ENCODE data around the gene COL5A1.
"Not testable (repeated sequence)": the region's sequence is repeated elsewhere in the genome, so short reads cannot be mapped to it uniquely, and the experiment has no call there.

Gene COL5A1

DNA sequence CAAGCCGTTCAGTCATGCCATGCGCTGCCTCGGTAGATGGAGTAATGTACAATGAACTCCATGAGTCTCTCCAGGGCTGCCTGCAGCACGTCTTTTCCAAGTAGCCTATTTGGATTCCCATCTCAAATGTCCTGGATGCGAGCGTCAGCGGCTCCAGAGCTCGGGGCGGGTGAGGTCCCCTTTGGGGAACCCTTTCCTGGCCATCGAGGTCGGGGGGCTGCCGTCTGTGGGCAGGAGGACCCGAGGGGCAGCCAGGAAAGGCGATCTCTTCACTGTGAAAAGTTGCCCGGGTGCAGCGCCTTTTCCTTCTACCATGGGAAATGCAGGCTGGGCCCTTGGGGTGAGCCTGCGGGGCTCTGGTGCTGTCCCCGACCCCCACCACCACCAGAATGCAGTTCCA is 202.1 kb downstream of the COL5A1 start:
- no peak for DNase-seq

DNA sequence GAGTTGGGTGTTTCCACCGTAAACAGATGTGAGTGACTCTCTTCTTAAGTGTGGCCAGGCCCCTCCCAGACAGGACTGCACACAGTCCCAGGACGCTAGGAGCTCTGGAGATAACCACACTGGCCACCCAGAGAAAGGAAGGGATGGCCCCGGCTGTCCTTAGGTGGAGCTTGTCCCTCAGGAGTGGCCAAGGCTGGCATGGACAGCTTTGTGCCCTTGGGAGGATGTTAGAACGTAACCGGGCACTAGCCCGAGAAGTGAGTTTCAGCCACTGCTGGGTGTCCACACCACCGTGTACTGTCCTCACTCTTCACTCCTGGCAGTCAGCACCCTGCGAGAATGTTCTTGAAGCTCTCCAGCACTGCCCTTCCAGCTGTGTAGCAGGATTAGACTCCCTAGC is 203.2 kb downstream of the COL5A1 start:
- DNase-seq, result no peak

DNA sequence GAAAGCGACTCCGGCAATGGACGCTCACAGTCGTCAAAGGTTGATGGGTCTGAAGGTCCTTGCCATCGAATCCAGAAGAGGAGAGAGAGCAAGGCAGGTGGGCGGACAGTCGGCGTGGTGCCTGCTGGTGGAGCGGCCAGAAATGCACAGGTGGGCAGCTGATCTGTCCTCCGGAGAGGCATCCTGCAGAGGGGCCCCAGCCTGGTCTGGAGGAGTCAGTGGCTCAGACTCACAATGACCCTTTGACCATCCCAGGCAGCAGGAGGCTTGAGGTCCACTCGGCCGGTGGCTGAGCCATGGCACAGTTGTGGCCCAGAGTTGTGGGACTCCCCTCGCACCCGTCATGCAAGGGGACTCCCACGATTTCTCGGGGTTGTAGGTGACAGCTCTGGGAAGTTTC is 204.6 kb downstream of the COL5A1 start:
- DNase-seq, result no peak

DNA sequence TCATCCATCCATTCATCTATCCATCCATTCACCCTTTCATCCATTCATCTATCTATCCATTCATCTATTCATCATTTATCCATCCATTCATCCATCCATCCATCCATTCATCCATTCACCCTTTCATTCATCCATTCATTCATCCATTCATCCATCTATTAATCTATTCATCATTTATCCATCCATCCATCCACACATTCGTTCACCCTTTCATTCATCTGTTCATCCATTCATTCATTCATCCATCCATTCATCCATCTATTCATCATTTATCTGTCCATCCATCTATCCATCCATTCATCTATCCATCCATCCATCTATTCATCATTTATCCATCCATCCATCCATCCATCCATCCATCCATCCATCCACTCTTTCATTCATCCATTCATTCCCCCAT is 205.1 kb downstream of the COL5A1 start:
- no peak for DNase-seq

DNA sequence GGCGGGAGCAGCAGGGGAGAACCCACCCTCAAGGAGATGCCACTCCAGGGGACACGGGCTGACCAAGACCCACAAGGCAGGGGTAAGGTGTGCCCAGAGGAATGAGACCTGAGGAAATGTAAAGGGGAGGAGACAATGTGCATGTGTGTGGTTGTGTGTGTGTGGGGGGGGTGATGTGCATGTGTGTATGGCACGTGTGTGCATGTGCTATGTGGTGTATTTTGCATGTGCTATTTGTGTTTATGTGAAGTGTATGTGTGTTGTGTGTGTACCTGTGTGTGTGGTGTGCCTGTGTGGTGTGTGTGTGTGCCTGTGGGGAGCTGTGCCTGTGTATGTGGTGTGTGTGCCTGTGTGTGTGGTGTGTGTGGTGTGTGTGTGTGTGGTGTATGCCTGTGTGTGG is 205.5 kb downstream of the COL5A1 start:
- DNase-seq, result no peak

DNA sequence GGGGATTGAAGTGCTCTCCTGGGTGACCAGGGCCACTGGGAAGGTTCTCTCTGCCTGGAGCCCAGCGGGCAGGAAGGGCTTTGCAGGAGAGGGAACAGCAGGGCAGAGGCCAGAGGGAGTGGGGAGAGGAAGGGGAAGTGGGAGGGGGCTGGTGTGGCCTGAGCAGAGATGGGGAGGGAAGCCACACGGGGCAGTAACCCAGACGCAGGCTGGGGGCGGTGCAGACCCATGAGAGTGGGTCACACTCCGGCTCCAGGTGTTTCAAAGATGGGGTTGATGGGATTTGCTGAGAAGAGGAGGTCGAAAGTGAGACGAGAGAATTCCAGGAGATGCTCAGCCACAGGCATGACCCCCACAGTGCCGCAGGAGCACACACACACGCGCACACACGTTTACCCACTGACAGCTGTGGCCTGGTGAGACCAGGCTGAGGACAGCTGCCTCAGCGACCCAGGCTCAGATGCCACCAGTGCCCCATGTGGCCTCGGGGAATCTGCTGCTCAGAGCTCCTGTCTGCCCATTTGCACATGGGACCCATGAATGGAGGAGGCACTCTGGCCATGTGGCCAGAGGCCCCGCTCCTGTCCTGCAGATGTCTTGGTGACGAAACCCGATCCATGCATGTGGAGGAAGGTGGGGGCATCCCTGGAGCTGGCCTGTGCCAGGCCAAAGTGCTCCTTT is 206.3 kb downstream of the COL5A1 start:
- DNase-seq, result no peak

DNA sequence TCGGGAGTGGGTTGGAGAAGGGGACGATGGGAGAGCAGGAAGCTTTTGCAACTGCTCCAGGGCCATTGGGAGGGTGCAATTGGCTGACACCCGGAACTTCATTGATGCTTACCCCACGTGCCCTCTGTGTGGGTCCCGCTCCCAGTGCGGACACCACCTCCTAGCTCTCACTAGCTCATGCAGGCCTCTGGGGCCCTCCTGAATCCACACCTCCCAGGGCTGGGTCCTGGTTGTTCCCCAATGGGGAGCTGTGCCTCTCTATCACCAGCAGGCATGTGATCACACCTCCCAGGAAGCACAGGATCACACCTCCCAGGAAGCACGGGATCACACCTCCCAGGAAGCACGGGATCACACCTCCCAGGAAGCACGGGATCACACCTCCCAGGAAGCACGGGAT is 206.9 kb downstream of the COL5A1 start:
- DNase-seq, result no peak

DNA sequence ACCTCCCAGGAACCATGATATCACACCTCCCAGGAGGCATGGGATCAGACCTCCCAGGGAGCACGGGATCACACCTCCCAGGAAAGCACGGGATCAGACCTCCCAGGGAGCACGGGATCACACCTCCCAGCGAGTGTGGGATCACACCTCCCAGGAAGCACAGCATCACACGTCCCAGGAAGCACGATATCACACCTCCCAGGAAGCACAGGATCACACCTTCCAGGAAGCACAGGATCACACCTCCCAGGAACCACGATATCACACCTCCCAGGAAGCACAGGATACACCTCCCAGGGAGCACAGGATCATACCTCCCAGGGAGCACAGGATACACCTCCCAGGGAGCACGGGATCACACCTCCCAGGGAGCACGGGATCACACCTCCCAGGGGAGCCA is 209.0 kb downstream of the COL5A1 start:
- no peak for DNase-seq

- no peak for DNase-seq
Measured at GRCh38 chr9:134851020-134851419, 209.4 kb downstream of the COL5A1 start.

- DNase-seq, result no peak
Measured at GRCh38 chr9:134852906-134853654, 211.5 kb downstream of the COL5A1 start.

DNA sequence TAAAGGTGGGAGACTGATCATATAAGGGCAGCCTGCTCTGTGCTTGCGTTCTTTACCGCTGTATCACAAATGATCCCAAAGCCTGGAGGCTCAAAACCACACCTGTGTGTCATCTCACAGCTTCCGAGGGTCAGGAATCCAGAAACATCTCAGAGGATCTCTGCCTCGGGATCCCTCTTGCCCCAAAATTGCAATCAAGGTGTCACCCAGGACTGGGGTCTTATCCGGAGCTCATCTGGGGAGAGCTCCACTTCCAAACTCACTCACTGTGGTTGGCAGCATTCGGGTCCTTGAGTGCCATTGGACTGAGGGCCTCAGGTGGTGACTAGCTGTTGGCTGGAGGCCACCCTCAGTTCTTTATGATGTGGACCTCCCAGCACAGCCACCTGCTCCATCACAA is 212.3 kb downstream of the COL5A1 start:
- DNase-seq, result no peak

DNA sequence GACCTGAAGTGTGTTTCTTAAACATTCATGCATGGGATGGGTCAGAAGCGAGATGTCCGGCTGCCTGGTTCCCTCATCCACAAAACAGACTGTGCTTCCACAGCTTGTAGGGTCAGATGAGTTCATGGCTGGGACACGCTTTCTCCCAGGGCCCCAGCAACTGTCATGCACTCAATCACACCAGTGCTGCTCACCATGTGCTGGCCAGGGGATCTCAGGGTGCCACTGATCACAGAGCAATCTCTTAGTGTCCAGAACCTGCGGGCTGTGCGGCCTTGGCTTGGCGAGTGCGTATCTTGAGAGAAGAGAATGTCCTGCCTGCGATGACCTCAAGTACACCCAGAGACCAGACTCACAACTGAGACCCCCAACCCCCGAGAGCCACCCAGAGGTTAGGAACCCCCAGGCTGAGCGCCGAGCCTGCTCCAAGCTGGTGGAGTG is 213.0 kb downstream of the COL5A1 start:
- no peak for DNase-seq

DNA sequence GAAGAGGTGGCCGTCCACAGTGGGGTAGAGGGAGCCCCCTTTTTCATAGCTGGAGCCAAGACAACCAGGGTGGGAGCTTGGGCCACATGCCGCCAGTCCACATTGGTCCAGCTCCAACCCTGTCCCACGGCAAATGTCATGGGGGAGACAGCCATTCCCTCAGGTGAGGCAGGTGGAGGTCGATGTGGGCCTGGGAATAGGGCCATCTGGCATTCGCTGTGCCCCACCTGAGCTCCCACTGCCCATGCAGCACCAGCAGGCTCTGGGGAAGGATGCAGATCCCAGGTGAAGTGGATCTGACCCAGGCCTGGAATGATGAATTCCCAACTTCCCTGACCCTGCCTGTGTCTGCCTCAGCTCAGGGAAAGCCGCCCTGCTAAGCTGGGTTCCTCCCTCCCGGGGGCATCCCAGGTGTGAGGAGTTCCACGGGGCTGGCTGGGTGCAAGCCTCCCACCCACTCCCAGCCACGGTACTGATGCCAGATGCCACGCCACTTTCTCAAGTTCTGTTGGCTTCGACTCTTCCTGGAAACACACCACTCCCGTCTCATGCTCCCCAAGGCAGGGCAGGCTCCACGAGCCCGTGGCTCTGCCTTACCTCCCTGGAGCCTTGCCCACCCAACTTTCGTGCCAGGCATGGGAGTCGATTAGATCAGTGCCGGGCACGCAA is 213.8 kb downstream of the COL5A1 start:
- no peak for DNase-seq

- no peak for DNase-seq
Measured at GRCh38 chr9:134855900-134856377, 214.3 kb downstream of the COL5A1 start.

DNA sequence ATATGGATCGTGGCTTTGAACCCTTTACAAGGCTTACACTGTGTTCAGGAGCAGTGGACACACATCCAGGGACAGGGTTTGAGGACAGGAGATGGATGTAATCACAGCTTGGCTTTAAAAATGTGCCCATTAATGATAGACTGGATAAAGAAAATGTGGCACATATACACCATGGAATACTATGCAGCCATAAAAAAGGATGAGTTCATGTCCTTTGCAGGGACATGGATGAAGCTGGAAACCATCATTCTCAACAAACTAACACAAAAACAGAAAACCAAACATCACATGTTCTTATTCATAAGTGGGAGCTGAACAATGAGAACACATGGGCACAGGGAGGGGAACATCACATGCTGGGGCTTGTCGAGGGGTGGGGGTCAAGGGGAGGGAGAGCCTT is 215.8 kb downstream of the COL5A1 start:
- not testable (repeated sequence) for DNase-seq

- no peak for DNase-seq
Measured at GRCh38 chr9:134858051-134858841, 216.6 kb downstream of the COL5A1 start.

- no peak for DNase-seq
Measured at GRCh38 chr9:134860510-134860909, 218.9 kb downstream of the COL5A1 start.

- DNase-seq, result no peak
Measured at GRCh38 chr9:134861595-134862334, 220.2 kb downstream of the COL5A1 start.

GRCh38 chr9:134863306-134863902 is 221.8 kb downstream of the COL5A1 start:
- DNase-seq, result no peak

DNA sequence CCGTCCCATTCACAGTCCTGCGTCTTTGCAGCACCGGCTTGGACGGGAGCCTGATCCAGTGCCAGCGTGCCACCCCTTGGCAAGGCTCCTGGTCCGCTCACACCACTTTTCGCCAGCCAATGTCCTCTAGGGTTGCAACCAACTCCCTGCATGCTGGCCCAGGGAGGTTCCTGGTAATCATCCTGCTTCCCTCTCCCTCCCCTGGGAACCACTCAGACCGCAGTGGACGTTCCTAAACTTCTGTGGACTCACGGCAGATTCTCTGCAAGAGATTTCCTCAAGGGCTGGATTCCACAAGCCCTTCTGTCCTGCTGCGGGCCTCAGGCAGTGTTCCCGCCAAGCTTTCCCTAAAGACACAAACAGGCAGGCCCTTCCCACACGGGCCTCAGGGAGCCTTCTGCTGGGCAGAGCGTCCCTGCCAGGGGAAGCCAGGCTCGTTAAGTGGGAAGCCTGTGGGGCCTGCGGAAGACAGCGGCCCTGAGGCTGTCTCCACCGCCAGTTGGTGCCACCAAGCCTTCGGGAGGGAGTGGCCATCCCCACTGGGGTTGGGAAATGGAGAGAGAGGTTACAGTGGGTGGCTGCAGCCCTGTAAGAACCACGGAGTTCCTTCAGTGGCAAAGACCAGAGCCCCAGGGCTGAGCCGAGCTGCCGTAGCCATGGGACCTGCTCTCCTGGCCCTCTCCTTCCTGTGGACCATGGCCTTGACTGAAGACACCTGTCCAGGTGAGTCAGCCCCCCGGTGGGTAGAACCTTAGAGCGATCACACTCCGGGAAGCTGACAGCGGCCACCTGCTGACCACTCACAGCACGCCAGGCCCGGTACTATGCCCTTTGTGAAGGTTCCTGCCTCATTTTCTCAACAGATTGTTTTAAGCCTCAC is 222.6 kb downstream of the COL5A1 start:
- DNase-seq, result no peak

DNA sequence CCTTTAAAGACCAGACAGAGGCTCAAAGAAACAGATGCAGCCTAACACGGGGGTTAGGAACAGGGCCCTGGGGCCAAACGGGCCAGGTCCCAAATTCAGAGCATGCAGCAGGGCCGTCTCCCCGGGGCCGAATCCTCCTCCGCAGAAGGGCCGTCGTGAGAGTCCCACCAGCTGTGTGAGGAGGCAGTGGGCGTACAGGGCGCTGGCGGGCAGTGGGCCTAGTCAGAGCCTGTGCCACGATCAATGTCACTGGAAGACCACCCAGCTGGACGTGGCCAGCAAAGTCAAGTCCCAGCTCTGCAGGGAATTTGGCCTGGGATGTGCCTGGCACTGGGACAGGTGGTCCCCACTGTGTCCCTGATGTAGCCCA is 223.2 kb downstream of the COL5A1 start:
- no peak for DNase-seq
